Lower leg skin (tissue), 4 donors: ENCODE results near the gene WDR70. TPM values are rescaled to one million over a fixed set of nuclear protein-coding genes. Genes with fewer than 3 reads are reported as not detected.

ENCODE experiments used
- DNase-seq, 2 donors: peaks; one replicate each; pipeline ENCODE4 v3.0.0-alpha.2; 2019; ENCODE audit warnings: low spot score in 2 of 2
- H3K4me3 ChIP-seq: fragments of 200-600 bp; sonication (generic); 2 replicates; pipeline ENCODE4 v1.5.1; 2017; ENCODE audit warnings: mild to moderate bottlenecking, low read depth; ENCODE audit not compliant: poor library complexity, severe bottlenecking
- POLR2A ChIP-seq, 2 donors: fragments of 450-650 bp; IDR thresholded peaks; one replicate each; pipeline ENCODE4 v1.6.1; 2016 to 2017; ENCODE audit warnings: antibody characterized with exemption in 2 of 2, mild to moderate bottlenecking in 1 of 2, moderate library complexity in 1 of 2
- WGBS, 2 donors: methylation state at CpG; one replicate each; pipeline ENCODE4 v1.1.5; 2018; 5-methylcytosine and 5-hydroxymethylcytosine counted together
- intact Hi-C: fragments of 100-400 bp; cut with DNase I; formaldehyde crosslinking; loops from one replicate; pipeline ENCODE4 v1.15.0; 2023; ENCODE audit warnings: low total_unique reads
- total RNA-seq, 4 donors: library from RNA; depleted of rRNA; stranded (reverse); fragments of >200 nt; gene quantifications; one replicate each; pipeline ENCODE4 v1.1.0, GENCODE V29; 2016
- TF ChIP-seq, protein P1 (sequence below), 3 donors: fragments of 450-650 bp; IDR thresholded peaks; one replicate each; pipeline ENCODE4 v1.5.1; 2016; ENCODE audit warnings: antibody characterized with exemption in 3 of 3, mild to moderate bottlenecking in 3 of 3, moderate library complexity in 2 of 3

WDR70 gene
- total RNA-seq, 4 donors from 2014 or later: 19.1 to 25.5 (median 23.7) TPM

DNA sequence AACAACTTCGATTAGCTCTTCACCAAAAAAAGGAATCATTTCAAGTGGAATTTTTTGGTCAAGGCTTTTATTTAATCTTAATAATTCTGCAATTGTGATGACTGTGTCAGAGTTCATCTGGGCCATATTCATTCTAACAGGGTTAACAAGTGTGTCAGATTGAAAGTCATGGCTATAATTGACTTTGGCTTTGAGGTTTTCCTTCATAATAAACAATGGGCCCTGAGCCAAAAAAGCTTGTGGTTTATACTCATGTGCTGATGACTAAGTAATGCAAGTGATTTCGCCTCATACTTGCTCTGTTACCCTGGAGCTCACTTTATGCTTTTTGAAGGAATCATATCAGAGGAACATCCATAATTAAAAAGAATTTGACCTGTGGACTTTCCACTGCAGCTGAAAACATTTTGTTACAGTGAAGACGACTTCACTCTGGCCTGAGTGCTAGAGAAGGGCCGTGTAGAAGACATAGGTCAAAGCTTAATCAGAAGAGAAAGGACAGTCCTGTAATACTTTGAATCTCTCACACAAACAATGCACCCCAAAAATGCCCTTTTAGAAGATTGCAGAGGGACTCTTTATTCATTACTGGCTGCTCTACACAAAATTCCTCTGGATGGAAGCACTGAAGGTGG lies 359.1 kb downstream of the WDR70 start:
- 54 to 64% methylated on average over 4 of the region's 4 CpGs for WGBS, 2 donors
- H3K4me3 ChIP-seq: no peak overlapping the region
- intact Hi-C loops: no loop called here
- TF ChIP-seq POLR2A (IDR thresholded peaks at IDR 0.05): no peak
- TF ChIP-seq, protein P1, sequence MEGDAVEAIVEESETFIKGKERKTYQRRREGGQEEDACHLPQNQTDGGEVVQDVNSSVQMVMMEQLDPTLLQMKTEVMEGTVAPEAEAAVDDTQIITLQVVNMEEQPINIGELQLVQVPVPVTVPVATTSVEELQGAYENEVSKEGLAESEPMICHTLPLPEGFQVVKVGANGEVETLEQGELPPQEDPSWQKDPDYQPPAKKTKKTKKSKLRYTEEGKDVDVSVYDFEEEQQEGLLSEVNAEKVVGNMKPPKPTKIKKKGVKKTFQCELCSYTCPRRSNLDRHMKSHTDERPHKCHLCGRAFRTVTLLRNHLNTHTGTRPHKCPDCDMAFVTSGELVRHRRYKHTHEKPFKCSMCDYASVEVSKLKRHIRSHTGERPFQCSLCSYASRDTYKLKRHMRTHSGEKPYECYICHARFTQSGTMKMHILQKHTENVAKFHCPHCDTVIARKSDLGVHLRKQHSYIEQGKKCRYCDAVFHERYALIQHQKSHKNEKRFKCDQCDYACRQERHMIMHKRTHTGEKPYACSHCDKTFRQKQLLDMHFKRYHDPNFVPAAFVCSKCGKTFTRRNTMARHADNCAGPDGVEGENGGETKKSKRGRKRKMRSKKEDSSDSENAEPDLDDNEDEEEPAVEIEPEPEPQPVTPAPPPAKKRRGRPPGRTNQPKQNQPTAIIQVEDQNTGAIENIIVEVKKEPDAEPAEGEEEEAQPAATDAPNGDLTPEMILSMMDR (IDR thresholded peaks at IDR 0.05): no peak
- peak in 1 of 2 donors; percentile 47 for DNase-seq

DNA sequence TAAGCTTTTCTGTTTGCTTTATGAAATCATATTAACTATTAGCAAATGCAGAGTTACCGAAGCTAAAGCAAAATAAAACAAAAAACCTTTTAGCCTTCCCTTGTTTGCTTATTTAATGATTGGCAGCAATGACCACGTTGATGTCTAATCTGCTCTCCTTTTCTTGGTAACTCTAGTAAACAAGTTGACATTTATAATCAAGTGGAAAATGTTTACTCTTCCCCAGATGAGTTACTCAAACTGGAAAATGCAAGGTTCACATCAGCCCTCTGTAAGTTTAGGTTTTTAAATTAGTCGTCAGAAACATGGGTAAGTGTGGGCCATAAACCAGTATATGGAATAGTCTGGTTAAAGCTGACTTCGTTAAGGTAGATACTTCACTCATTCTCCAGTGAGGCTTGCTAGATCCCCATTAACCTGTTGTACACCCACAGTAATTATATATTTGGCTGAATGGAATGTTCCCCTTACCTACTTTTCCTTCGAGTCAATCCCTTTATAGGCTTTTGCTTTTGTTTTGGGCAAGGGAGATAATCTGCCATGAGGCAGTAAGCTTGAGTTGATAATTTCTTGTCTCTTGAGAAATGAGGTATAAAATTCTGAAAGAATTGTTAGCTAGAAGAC lies 359.9 kb downstream of the WDR70 start:
- H3K4me3 ChIP-seq: no peak overlapping the region
- DNase-seq: no peak
- intact Hi-C loops: no loop called here
- no peak for TF ChIP-seq POLR2A (IDR thresholded peaks at IDR 0.05)
- TF ChIP-seq, protein P1 (IDR thresholded peaks at IDR 0.05): no peak
- 87 to 89% methylated on average over 5 of the region's 5 CpGs for WGBS, 2 donors

DNA sequence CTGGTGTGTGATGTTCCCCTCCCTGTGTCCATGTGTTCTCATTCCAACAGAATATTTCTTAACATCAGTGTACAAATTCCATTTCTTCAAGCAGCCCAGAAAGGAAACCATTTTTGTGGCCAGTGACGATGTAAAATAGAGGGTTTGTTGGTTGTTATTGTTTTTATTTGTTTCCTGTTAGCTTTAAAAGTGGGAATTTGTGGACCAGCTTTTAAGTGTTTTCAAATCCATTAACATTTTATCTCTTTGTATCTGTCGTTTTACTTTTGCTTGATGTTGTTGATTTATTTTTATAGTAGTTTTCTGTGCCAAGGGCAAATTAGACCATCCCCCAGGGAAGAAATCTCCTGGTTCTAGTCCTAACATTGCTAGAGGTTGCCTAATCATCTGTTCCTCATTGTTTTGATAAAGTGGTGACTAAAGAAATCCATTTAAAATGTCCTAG lies 360.7 kb downstream of the WDR70 start:
- no peak for DNase-seq
- 36% methylated on average over 2 of the region's 2 CpGs for WGBS, 2 donors
- no peak overlapping the region for H3K4me3 ChIP-seq
- intact Hi-C loops: no loop called here
- TF ChIP-seq, protein P1 (IDR thresholded peaks at IDR 0.05): no peak
- TF ChIP-seq POLR2A (IDR thresholded peaks at IDR 0.05): no peak

DNA sequence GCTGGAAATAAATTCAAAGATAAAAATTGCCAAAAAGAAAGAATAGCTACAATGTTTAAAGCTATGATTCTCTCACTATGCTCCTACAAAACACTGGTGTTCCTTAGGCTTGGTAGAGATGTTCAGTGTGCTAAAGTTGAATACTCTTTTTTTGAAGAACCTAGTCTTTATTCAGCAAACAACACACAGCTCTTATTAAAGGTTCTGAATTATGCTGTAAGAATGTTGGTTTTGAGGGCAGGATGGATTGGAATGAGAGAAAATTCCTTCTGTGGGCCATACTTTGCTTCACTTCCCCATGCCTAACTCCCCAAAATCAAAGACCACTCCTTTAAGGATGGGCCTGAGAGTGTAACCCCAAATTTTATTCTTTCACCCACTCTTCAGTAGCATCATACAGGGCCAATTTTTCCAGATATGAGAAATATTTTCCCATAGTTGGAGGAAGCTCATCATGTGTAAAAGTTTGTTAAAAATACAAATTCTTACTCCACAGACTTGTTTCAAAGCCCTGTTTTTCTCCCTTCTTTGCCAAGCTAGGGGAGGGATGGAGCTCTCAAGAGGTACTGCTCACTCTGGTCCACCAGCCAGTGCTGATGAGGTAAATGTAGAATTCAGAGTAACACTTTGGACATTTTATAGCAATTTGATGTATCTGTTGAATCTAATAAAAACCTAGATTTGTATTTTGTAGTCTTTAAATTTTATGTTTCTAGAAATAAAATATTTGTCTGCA lies 361.4 kb downstream of the WDR70 start:
- intact Hi-C loops: no loop called here
- no peak for DNase-seq
- H3K4me3 ChIP-seq: no peak overlapping the region
- TF ChIP-seq POLR2A (IDR thresholded peaks at IDR 0.05): no peak
- TF ChIP-seq, protein P1 (IDR thresholded peaks at IDR 0.05): no peak

DNA sequence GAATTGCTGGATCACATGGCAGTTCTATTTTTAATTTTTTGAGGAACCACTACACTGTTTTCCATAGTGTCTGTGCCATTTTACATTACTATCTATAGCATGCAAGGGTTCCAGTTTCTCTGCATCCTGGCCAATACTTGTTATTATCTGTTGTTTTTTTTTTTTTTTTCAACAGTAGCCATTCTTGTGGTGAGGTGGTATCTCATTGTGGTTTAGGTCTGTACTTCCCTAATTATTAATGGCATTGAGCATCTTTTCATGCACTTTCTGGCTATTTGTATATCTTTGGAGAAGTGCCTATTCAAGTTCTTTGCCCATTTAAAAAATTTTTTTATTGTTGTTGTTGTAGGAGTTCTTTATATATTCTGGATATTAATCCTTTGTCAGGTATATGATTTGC lies 363.0 kb downstream of the WDR70 start:
- no peak for DNase-seq
- H3K4me3 ChIP-seq: no peak overlapping the region
- intact Hi-C loops: no loop called here
- no peak for TF ChIP-seq POLR2A (IDR thresholded peaks at IDR 0.05)
- TF ChIP-seq, protein P1 (IDR thresholded peaks at IDR 0.05): no peak
